ENCODE results near the gene NABP1.
"Not testable (repeated sequence)": the region's sequence is repeated elsewhere in the genome, so short reads cannot be mapped to it uniquely, and the experiment has no call there.

Gene NABP1

DNA sequence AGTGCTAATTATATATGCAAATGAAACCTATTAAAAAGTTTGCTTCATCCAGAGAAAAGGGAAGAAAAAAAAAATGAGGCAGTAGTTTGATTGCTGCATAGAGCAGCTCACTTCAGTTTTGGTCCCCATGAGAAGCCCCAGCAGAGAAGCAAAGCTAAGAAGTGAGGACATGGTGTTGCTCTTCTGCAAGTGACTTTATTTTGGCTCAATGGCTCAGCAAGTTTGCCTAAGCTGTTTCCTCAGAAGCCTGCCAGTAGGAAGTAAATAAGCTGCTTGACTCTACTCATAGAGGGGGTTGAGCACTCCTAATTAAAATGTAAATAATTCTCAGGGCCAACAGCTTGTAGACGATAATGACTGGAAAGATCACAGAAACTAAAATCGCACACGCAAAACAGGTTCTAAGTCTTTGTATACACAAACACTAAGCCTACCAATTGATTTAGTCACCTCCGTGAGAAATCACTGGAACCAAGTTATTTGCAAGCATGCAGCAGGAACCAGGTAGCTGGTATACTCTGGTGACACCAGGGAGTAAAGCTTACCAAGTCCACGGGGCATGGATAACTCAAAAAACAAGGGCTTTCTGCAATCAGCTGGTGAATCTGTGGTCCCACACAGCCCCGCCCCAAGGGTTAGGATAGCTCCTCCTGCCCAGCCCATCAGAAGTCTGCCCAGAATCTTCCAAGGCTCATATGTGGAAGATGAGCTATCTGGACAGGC lies 39.7 kb upstream of the NABP1 start:
- FAIRE-seq, result peak; percentile 91
- no peak for DNase-seq (ENCODE audit: insufficient read length)
- TF ChIP-seq POLR2AphosphoS5 (IDR thresholded peaks at IDR 0.05; ENCODE audit: low read depth, low read length) (no peak), TAF1 (IDR thresholded peaks at IDR 0.05; ENCODE audit: borderline replicate concordance, low read depth, low read length) (no peak), POLR2A (IDR thresholded peaks at IDR 0.05; ENCODE audit: low read depth, low read length) (no peak)

- FAIRE-seq, result peak; percentile 21
- TF ChIP-seq POLR2A (IDR thresholded peaks at IDR 0.05; ENCODE audit: low read depth, low read length), result no peak
- no peak for TF ChIP-seq TAF1 (IDR thresholded peaks at IDR 0.05; ENCODE audit: borderline replicate concordance, low read depth, low read length)
- TF ChIP-seq POLR2AphosphoS5 (IDR thresholded peaks at IDR 0.05; ENCODE audit: low read depth, low read length), result no peak
- DNase-seq (ENCODE audit: insufficient read length), result no peak
Measured at GRCh38 chr2:191638802-191639172, 39.1 kb upstream of the NABP1 start.

DNA sequence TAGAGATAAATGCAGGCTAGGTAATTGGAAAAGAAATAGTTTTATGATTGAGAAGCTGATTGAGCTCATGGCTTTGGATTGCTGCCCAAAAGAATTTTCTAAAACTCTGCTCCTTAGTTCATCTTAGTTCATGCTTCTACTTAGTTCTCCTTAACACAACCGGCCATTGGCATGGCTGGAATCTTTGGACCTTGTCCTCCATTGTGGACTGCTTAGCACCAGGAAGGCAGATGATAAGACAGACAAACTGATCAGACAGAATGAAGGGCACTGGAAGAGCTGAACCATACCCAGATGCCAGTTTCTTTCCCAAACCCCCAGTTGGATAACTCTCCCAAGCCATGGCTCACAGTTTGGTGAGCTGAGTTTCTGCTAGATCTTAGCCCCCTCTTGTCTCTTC lies 36.3 kb upstream of the NABP1 start:
- no peak for DNase-seq (ENCODE audit: insufficient read length)
- no peak for TF ChIP-seq TAF1 (IDR thresholded peaks at IDR 0.05; ENCODE audit: borderline replicate concordance, low read depth, low read length)
- TF ChIP-seq POLR2A (IDR thresholded peaks at IDR 0.05; ENCODE audit: low read depth, low read length), result no peak
- TF ChIP-seq POLR2AphosphoS5 (IDR thresholded peaks at IDR 0.05; ENCODE audit: low read depth, low read length), result no peak
- FAIRE-seq, result no peak

DNA sequence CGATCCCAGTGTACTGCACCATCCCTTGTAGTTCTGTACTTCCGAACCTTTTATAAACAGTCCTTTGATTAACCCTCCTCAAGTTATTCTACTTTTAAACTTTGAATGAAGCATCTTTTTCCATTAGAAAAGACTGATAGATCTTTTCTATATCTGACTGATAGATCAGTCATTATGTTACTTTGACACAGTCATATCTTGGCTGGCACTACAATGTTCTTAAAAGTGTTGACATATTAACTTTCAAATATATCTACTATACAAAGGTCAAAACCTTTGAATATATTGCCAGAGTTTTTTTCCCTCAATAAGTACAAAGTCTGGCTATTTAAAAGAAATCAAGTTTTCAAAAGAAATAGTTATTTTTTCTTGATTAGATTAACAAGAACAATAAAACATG lies 35.4 kb upstream of the NABP1 start:
- FAIRE-seq, result no peak

DNA sequence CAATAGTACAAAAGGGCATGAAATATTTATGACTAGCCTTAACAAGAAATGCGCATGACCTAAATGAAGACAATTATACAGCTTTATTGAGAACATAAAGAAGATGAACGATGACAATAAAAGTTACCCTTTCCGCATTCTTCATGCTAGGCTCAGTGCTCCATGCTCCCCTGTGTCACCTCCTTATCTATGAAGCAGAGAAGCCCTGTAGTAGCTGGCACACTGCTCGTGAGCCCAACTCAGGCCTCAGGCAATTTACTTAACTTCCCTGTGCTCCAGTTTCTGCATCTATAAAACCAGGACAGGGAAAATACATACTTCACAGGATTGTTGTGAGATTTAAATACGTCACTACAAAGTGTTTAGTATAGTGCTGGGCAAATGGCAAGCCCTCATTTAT lies 34.5 kb upstream of the NABP1 start:
- no peak for TF ChIP-seq POLR2AphosphoS5 (IDR thresholded peaks at IDR 0.05; ENCODE audit: low read depth, low read length)
- TF ChIP-seq TAF1 (IDR thresholded peaks at IDR 0.05; ENCODE audit: borderline replicate concordance, low read depth, low read length), result no peak
- TF ChIP-seq POLR2A (IDR thresholded peaks at IDR 0.05; ENCODE audit: low read depth, low read length), result no peak
- FAIRE-seq, result no peak
- no peak for DNase-seq (ENCODE audit: insufficient read length)

More for the DNA sequence above, 35.4 kb upstream of the NABP1 start:
- TF ChIP-seq TAF1 (IDR thresholded peaks at IDR 0.05; ENCODE audit: borderline replicate concordance, low read depth, low read length), result no peak
- TF ChIP-seq POLR2A (IDR thresholded peaks at IDR 0.05; ENCODE audit: low read depth, low read length), result no peak
- TF ChIP-seq POLR2AphosphoS5 (IDR thresholded peaks at IDR 0.05; ENCODE audit: low read depth, low read length), result no peak
- DNase-seq (ENCODE audit: insufficient read length), result no peak

DNA sequence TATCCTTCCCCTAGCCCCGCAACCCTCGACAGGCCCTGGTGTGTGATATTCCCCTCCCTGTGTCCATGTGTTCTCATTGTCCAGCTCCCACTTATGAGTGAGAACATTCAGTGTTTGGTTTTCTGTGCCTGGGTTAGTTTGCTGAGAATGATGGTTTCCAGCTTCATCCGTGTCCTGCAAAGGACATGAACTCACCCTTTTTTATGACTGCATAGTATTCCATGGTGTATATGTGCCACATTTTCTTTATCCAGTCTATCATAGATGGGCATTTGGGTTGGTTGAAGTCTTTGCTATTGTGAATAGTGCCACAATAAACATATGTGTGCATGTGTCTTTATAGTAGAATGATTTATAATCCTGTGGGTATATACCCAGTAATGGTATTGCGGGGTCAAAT lies 33.3 kb upstream of the NABP1 start:
- FAIRE-seq; DNase-seq (ENCODE audit: insufficient read length): not testable (repeated sequence)

- FAIRE-seq, result no peak
- TF ChIP-seq POLR2AphosphoS5 (IDR thresholded peaks at IDR 0.05; ENCODE audit: low read depth, low read length) (no peak), POLR2A (IDR thresholded peaks at IDR 0.05; ENCODE audit: low read depth, low read length) (no peak)
- DNase-seq (ENCODE audit: insufficient read length), result no peak
Measured at GRCh38 chr2:191645032-191645431, 32.9 kb upstream of the NABP1 start.

DNA sequence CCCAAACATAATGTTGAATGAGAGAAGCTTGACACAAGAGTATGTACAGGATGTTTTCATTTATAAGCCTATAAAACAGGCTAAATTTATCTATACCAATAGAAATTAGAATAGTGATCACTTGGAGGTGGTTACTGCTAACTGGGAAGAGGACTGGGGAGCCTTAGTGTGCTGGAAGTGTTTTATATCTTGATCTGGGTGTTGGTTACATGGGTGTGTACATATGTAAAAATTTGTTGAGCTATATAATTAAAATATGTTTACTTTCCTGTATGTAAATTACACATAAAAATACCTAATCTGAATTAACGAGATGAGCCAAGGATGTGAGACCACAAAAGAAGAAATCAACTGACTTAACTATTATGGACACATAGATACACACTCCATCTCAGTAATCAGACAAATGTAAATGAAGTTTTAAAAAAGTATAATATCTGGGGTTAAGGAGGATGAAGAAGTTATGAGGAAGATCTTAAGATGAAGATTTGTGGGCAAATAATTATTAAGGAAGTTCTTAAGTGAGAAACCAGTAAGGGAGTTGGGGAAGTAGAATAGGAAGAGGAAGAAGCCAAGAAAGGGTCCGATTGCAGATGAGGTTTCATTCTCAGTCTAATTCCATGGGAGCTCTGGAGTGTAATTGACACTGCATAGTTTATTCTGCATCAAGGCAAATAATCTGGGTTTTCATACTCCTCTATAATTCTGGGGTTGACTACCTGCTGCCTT lies 32.3 kb upstream of the NABP1 start:
- no peak for DNase-seq (ENCODE audit: insufficient read length)

GRCh38 chr2:191646163-191646902 lies 31.6 kb upstream of the NABP1 start:
- FAIRE-seq, result no peak
- TF ChIP-seq POLR2AphosphoS5 (IDR thresholded peaks at IDR 0.05; ENCODE audit: low read depth, low read length), result no peak
- TF ChIP-seq TAF1 (IDR thresholded peaks at IDR 0.05; ENCODE audit: borderline replicate concordance, low read depth, low read length), result no peak
- TF ChIP-seq POLR2A (IDR thresholded peaks at IDR 0.05; ENCODE audit: low read depth, low read length), result no peak
- DNase-seq (ENCODE audit: insufficient read length), result no peak

More for the DNA sequence above, 32.3 kb upstream of the NABP1 start:
- no peak for FAIRE-seq
- no peak for TF ChIP-seq POLR2A (IDR thresholded peaks at IDR 0.05; ENCODE audit: low read depth, low read length)
- no peak for TF ChIP-seq POLR2AphosphoS5 (IDR thresholded peaks at IDR 0.05; ENCODE audit: low read depth, low read length)
- no peak for TF ChIP-seq TAF1 (IDR thresholded peaks at IDR 0.05; ENCODE audit: borderline replicate concordance, low read depth, low read length)

DNA sequence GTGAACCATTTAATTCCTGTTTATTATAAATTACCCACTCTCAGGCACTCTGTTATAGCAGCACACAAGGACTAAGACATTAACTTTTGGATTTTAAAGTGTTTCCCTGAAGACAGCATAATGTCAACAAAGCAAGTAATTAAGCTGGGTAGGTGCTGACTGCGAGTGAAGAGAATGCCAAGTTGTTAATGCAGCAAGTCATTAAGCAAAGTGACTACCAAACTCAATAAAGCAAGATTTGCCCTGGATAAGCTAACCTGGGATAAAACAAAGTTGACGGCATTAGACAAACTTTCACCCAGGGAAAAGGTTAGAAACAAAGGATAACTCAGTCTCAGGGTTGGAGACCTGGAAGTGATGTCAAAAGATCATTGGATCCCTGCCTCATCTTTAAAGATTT lies 28.4 kb upstream of the NABP1 start:
- no peak for FAIRE-seq
- TF ChIP-seq POLR2AphosphoS5 (IDR thresholded peaks at IDR 0.05; ENCODE audit: low read depth, low read length) (no peak), POLR2A (IDR thresholded peaks at IDR 0.05; ENCODE audit: low read depth, low read length) (no peak), TAF1 (IDR thresholded peaks at IDR 0.05; ENCODE audit: borderline replicate concordance, low read depth, low read length) (no peak)
- DNase-seq (ENCODE audit: insufficient read length), result no peak

DNA sequence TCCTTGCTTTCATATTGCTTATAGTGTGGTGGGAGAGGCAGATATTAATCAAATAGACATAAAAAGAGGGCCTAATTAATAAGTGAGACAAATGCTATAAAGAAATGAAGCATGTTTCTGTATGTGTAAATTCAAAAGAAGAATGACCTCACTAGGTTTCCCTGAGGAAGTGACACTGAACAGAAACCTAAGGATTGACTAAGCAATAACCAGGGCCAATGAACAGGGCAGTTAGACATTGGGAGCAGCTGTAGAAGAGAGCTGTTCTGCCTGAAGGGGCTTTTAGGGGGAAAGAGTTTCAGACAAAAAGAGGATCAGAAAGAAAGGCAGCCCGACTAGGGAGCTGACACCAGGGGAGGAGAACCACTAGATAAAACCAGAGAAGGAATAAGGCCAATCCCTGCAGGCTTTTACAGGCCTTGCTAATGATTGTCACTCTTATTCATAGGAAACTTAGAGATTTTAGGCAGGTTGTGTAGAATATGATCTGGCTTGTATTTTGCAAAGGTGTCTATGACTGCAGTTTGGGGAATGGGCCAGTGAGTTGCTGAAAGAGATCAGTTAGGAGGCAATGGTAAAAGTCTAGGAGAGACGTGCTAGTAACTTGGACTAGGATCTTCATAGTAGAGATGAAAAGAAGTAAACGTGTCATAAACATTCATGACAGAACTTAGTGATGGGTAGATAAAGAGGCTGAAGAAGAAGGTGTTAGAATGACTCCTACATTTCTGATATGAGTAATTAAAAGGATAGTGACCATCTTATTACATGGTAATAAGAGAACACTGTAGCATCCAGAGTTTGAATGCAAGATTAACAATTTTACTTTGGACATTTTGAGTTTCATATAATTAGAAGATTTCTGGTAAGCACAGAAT lies 26.8 kb upstream of the NABP1 start:
- FAIRE-seq, result peak; percentile 88
- peak; percentile 29 for DNase-seq (ENCODE audit: insufficient read length)
- TF ChIP-seq POLR2A (IDR thresholded peaks at IDR 0.05; ENCODE audit: low read depth, low read length) (peak; percentile 52; the same call in 1 of the 2 replicates), POLR2AphosphoS5 (IDR thresholded peaks at IDR 0.05; ENCODE audit: low read depth, low read length) (no peak; the same call in 1 of the 2 replicates), TAF1 (IDR thresholded peaks at IDR 0.05; ENCODE audit: borderline replicate concordance, low read depth, low read length) (no peak)
